ENCODE data around the gene ALDH1A2.

The ALDH1A2 gene

GRCh38 chr15:57994221-57995049 is 71.1 kb downstream of the ALDH1A2 start:
- DNase-seq = peak; percentile 62

- no peak for DNase-seq
These were observed 71.9 kb downstream of the ALDH1A2 start for GRCh38 chr15:57993409-57994145.

GRCh38 chr15:57992761-57993355 is 72.7 kb downstream of the ALDH1A2 start:
- no peak for DNase-seq

GRCh38 chr15:57973534-57973933 is 92.0 kb downstream of the ALDH1A2 start:
- no peak for DNase-seq

- DNase-seq = no peak
These were observed 92.6 kb downstream of the ALDH1A2 start for GRCh38 chr15:57972864-57973263.

GRCh38 chr15:57969996-57970395 is 95.5 kb downstream of the ALDH1A2 start:
- no peak for DNase-seq

- DNase-seq = no peak
These were observed 96.2 kb downstream of the ALDH1A2 start for GRCh38 chr15:57969355-57969754.

GRCh38 chr15:57962887-57963286 is 102.6 kb downstream of the ALDH1A2 start:
- no peak for DNase-seq

- DNase-seq = no peak
These were observed 103.6 kb downstream of the ALDH1A2 start for GRCh38 chr15:57961919-57962318.

GRCh38 chr15:57957113-57957512 is 108.4 kb downstream of the ALDH1A2 start:
- no peak for DNase-seq

GRCh38 chr15:57953874-57954273 is 111.6 kb downstream of the ALDH1A2 start:
- DNase-seq = no peak

- DNase-seq = no peak
These were observed 114.1 kb downstream of the ALDH1A2 start for GRCh38 chr15:57951328-57951932.

- DNase-seq = no peak
These were observed 115.0 kb downstream of the ALDH1A2 start for GRCh38 chr15:57950381-57950946.

- no peak for DNase-seq
These were observed 116.1 kb downstream of the ALDH1A2 start for GRCh38 chr15:57949374-57949943.

GRCh38 chr15:57948351-57949289 is 116.9 kb downstream of the ALDH1A2 start:
- DNase-seq = no peak

GRCh38 chr15:57947781-57948180 is 117.7 kb downstream of the ALDH1A2 start:
- DNase-seq = peak; percentile 43

- peak; percentile 17 for DNase-seq
These were observed 118.2 kb downstream of the ALDH1A2 start for GRCh38 chr15:57947282-57947681.

- DNase-seq = no peak
These were observed 118.9 kb downstream of the ALDH1A2 start for GRCh38 chr15:57946491-57947048.

GRCh38 chr15:57945616-57946015 is 119.9 kb downstream of the ALDH1A2 start:
- no peak for DNase-seq

GRCh38 chr15:57943754-57944420 is 121.6 kb downstream of the ALDH1A2 start:
- no peak for DNase-seq
